Astrocyte (in vitro differentiated cells and primary cell): ENCODE data around the gene HSPA2.

Experiments
- CTCF ChIP-seq: IDR thresholded peaks from 2 replicates; pipeline ENCODE4 v1.5.1; 2011; ENCODE audit warnings: low read depth, mild to moderate bottlenecking, inconsistent platforms, low read length, moderate library complexity; ENCODE audit not compliant: insufficient read depth
- EZH2 ChIP-seq: IDR thresholded peaks from 2 replicates; pipeline ENCODE4 v1.6.1; 2012; ENCODE audit warnings: mild to moderate bottlenecking, low read length, inconsistent platforms; ENCODE audit not compliant: insufficient read depth

- no peak for TF ChIP-seq CTCF
- TF ChIP-seq EZH2: no peak
Observed at GRCh38 chr14:64502887-64503433, 37.6 kb upstream of the HSPA2 start.
